Mammary epithelial cell (primary cell): ENCODE results near the gene BRK1.

ENCODE experiments used
- EZH2 ChIP-seq: IDR thresholded peaks from 2 replicates; pipeline ENCODE4 v1.6.1; 2012; ENCODE audit warnings: low read length, inconsistent platforms, borderline replicate concordance
- TF ChIP-seq, protein P1 (sequence below), 2 donors: IDR thresholded peaks in 1 of 2; conservative IDR thresholded peaks in 1 of 2; 2 replicates each; pipeline ENCODE4 v1.5.1; 2011 to 2012; ENCODE audit warnings: inconsistent platforms in 2 of 2, low read length in 2 of 2, mild to moderate bottlenecking in 2 of 2, control low read depth in 1 of 2, low read depth in 1 of 2; ENCODE audit not compliant: insufficient read depth in 1 of 2; ENCODE audit errors: extremely low read depth in 1 of 2

DNA sequence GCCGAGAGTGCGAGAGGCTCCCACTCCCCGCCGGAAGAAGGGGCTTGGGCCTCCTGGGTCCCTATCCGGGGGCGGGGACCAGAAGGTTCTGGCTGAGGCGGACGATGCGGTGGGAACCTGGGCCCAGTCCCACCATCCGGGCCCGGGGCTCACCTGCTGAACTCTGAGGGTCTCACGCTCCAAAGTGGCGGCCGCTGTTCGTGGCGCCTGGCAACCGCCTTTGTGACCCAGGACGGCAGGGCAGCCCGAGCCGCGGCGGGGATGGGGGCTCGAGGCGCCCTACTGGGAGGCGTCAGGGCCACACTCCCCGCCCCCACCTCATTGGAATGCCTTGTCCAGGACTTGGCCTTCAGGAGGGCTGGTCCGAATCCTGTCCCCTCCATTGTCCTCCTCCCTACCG lies 7.4 kb upstream of the BRK1 start, which contains the start of gene FANCD2OS:
- TF ChIP-seq, protein P1, sequence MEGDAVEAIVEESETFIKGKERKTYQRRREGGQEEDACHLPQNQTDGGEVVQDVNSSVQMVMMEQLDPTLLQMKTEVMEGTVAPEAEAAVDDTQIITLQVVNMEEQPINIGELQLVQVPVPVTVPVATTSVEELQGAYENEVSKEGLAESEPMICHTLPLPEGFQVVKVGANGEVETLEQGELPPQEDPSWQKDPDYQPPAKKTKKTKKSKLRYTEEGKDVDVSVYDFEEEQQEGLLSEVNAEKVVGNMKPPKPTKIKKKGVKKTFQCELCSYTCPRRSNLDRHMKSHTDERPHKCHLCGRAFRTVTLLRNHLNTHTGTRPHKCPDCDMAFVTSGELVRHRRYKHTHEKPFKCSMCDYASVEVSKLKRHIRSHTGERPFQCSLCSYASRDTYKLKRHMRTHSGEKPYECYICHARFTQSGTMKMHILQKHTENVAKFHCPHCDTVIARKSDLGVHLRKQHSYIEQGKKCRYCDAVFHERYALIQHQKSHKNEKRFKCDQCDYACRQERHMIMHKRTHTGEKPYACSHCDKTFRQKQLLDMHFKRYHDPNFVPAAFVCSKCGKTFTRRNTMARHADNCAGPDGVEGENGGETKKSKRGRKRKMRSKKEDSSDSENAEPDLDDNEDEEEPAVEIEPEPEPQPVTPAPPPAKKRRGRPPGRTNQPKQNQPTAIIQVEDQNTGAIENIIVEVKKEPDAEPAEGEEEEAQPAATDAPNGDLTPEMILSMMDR (conservative IDR thresholded peaks at IDR 0.05 in 1 of 2, IDR thresholded peaks at IDR 0.05 in 1 of 2; ENCODE audit: extremely low read depth in 1 of 2, insufficient read depth in 1 of 2, low read depth in 1 of 2, low read length in 2 of 2): no peak
- no peak for TF ChIP-seq EZH2
